Activated naive CD4-positive, alpha-beta T cell treated with Interleukin-2 at 50 U/mL for 16 hours (primary cell): ENCODE results near the gene TNFAIP8L3.
"Not testable (repeated sequence)": the region's sequence is repeated elsewhere in the genome, so short reads cannot be mapped to it uniquely, and the experiment has no call there.

Experiments used
- DNase-seq: peaks from one replicate; pipeline ENCODE4 v3.0.0-alpha.2; 2020

The TNFAIP8L3 gene

GRCh38 chr15:51094606-51095569 is at the start of gene TNFAIP8L3:
Gene TNFAIP8L3, minus strand, starts transcription at chr15:51094906. Its CDS starts 311 bp downstream, at chr15:51094595.
- DNase-seq, result no peak

GRCh38 chr15:51144021-51144532 is 49.4 kb upstream of the TNFAIP8L3 start:
- no peak for DNase-seq

GRCh38 chr15:51140347-51140746 is 45.6 kb upstream of the TNFAIP8L3 start:
- not testable (repeated sequence) for DNase-seq

- no peak for DNase-seq
Measured at GRCh38 chr15:51139091-51139490, 44.4 kb upstream of the TNFAIP8L3 start.

- DNase-seq, result no peak
Measured at GRCh38 chr15:51137880-51138430, 43.2 kb upstream of the TNFAIP8L3 start.

- DNase-seq, result no peak
Measured at GRCh38 chr15:51137024-51137423, 42.3 kb upstream of the TNFAIP8L3 start.

GRCh38 chr15:51135276-51135675 is 40.6 kb upstream of the TNFAIP8L3 start:
- DNase-seq, result no peak

GRCh38 chr15:51134416-51135199 is 39.9 kb upstream of the TNFAIP8L3 start:
- DNase-seq, result no peak

- no peak for DNase-seq
Measured at GRCh38 chr15:51133140-51133765, 38.5 kb upstream of the TNFAIP8L3 start.

- DNase-seq, result no peak
Measured at GRCh38 chr15:51132384-51133139, 37.9 kb upstream of the TNFAIP8L3 start.

GRCh38 chr15:51131596-51132290 is 37.0 kb upstream of the TNFAIP8L3 start:
- DNase-seq, result no peak

- no peak for DNase-seq
Measured at GRCh38 chr15:51130344-51130743, 35.6 kb upstream of the TNFAIP8L3 start.

- no peak for DNase-seq
Measured at GRCh38 chr15:51129535-51130188, 35.0 kb upstream of the TNFAIP8L3 start.

- DNase-seq, result no peak
Measured at GRCh38 chr15:51128701-51129100, 34.0 kb upstream of the TNFAIP8L3 start.

- DNase-seq, result no peak
Measured at GRCh38 chr15:51126842-51127241, 32.1 kb upstream of the TNFAIP8L3 start.

- DNase-seq, result not testable (repeated sequence)
Measured at GRCh38 chr15:51123002-51123401, 28.3 kb upstream of the TNFAIP8L3 start.

GRCh38 chr15:51121631-51122225 is 27.0 kb upstream of the TNFAIP8L3 start:
- no peak for DNase-seq

GRCh38 chr15:51121118-51121517 is 26.4 kb upstream of the TNFAIP8L3 start:
- no peak for DNase-seq

- DNase-seq, result no peak
Measured at GRCh38 chr15:51119120-51119519, 24.4 kb upstream of the TNFAIP8L3 start.

GRCh38 chr15:51117270-51117669 is 22.6 kb upstream of the TNFAIP8L3 start:
- no peak for DNase-seq
